ENCODE measurements around the gene CNGB1.
"Not testable (repeated sequence)": the region's sequence is repeated elsewhere in the genome, so short reads cannot be mapped to it uniquely, and the experiment has no call there.

Gene CNGB1

DNA sequence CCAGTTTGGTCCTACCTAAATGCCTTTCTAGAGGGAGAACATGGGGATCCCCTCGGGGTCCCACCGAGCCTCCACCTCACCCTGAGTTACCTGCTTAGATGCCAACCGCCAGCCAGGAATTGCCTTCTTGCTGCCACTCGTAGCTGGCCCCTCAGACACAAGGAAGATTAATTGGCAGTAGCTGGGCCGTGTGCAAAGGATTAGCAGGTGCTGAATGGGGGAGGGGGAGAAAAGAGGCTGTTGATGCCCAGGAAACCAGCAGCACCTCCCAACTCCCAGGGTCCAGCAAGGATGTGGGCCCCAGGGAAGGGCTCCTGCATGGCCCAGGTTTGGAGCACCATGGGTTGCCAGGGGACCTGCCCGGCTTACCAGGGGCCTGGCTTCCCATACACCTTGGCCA, at the start of gene CNGB1:
CNGB1 (minus strand) TSS at position 159 of the 400 bp plus-strand sequence. CDS start 3,842 bp downstream, outside the sequence.
- no peak for DNase-seq

DNA sequence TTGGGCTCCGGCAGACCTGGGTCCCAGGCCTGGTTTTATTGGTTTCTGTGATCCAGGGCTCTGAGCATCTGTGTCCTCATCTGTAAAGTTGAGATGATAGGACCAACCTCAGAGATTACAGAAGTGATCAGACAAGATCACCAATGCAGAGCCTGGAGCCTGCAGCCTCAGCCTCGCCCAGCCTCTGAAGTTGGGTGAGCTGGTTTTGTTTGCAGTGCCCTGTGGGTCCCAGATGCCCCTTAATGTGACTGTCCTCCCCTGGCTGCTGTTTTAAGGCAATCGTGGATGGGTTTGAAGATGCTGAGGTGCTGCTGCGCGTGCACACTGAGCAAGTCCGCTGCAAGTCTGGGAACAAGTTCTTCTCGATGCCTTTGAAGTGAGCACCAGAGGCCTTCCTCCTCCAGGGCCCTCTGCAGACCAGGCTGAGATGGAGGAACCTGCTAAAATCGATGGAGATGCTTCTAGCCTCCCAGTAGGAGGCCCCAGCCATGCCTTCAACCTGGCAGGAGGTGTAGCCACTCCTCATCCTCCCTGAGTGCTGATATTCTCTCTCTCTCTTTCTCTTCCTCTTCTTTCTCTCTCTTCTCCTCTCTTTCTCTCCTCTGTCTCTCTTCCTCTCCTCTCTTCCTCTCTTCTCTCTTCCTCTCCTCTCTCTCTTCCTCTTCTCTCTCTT, 49.1 kb upstream of the CNGB1 start:
- no peak for DNase-seq

GRCh38 chr16:58018803-58019202, 47.9 kb upstream of the CNGB1 start:
- no peak for DNase-seq

- no peak for DNase-seq
These were observed 46.0 kb upstream of the CNGB1 start for GRCh38 chr16:58016840-58017446.

DNA sequence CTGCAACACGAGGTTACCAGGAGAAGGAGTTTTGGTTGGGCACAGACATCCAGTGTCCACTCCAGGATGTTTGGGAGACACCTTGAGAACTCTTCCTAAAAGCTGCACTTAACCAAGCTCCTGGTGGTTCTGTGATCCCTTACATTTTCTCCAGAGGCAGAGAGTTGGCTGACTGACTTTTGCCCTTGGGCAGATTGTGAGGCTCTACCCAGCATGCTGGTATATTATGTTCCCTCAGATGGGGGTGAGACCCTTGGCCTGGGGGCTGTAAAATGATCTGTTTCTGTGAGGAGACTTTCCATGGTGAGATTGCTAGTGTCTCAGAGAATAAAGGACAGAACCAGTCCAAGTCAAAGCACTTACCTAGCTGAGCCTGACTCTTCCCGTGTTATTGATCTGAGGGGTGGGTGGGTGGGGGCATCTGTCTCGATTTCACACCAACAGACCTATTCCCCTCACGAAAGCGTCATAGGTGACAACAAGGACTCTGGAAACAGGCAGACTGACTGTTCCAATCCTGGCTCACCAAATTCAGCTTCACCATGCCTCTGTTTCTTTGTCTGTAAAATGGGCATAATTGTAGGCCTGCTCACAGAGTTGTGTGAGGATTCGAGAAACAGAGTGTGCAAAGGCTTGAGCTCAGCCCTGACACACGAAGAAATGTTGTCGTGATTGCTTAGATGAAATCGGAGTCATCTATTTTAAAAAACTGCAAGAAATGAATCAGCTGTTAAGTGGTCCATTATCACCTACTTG, 42.5 kb upstream of the CNGB1 start:
- no peak for DNase-seq

DNA sequence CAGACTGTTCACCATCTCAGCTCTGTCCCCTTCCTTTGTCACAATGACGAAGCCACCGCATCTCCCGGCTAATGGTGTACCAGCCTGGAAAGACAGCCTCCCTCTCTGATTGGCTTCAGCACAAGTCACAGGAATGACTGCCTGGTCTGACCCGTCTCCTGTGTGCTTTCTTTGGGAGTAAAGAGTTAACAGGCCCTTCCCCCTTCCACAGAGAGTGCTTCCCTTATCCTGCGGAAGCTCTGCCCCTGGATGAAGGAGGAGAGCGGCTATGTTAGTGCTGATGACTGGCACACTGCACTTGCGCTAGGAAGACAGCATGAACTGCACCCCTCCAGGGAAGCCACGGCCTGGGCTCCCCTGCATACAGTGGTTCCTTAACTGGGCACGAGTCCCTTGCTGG, 41.6 kb upstream of the CNGB1 start:
- DNase-seq = no peak

GRCh38 chr16:58011652-58012051, 40.7 kb upstream of the CNGB1 start:
- DNase-seq = no peak

- DNase-seq = no peak
These were observed 40.0 kb upstream of the CNGB1 start for GRCh38 chr16:58010886-58011285.

- no peak for DNase-seq
These were observed 39.0 kb upstream of the CNGB1 start for GRCh38 chr16:58009856-58010416.

DNA sequence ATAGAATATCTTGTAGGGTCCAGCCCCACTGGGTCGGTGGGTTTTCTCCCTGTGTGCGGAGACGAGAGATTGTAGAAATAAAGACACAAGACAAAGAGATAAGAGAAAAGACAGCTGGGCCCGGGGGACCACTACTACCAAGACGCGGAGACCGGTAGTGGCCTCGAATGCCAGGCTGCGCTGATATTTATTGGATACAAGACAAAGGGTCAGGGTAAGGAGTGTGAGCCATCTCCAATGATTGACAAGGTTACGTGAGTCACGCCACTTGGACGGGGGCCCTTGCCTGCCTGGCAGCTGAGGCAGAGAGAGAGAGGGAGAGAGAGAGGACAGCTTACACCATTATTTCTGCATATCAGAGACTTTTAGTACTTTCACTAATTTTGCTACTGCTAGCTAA, 33.8 kb upstream of the CNGB1 start:
- not testable (repeated sequence) for DNase-seq

DNA sequence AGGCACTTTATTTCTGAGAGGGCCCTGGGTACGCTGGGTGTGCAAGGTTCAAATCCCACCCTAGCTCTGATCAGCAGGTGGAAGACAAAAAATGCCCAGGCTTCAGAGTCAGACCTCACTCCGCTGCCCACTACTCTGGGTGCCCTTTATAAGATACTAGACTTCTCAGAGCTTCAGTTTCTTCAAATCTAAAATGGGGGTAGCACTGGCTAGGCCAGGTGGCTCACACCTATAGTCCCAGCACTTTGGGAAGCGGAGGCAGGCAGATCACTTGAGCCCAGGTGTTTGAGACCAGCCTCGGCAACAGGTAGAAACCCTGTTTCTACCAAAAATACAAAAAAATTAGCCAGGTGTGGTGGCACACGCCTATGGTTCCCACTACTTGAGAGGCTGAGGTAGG, 32.0 kb upstream of the CNGB1 start:
- no peak for DNase-seq

DNA sequence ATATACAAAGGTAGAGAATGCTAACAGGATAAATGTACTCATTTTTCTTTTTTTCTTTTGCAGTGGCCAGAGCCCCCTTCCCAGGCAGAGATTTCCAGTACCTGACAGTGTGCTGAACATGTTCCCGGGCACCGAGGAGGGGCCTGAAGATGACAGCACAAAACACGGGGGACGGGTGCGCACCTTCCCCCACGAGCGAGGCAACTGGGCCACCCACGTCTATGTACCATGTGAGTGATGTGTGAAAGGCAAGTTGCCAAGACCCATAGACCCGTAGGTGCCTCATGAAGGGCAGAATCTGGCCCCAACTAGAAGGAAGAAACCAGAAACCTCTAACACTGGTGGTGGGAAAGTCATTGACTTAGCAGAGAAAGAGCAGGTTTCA, 31.5 kb upstream of the CNGB1 start:
- no peak for DNase-seq

- no peak for DNase-seq
These were observed 31.0 kb upstream of the CNGB1 start for GRCh38 chr16:58001781-58002415.

DNA sequence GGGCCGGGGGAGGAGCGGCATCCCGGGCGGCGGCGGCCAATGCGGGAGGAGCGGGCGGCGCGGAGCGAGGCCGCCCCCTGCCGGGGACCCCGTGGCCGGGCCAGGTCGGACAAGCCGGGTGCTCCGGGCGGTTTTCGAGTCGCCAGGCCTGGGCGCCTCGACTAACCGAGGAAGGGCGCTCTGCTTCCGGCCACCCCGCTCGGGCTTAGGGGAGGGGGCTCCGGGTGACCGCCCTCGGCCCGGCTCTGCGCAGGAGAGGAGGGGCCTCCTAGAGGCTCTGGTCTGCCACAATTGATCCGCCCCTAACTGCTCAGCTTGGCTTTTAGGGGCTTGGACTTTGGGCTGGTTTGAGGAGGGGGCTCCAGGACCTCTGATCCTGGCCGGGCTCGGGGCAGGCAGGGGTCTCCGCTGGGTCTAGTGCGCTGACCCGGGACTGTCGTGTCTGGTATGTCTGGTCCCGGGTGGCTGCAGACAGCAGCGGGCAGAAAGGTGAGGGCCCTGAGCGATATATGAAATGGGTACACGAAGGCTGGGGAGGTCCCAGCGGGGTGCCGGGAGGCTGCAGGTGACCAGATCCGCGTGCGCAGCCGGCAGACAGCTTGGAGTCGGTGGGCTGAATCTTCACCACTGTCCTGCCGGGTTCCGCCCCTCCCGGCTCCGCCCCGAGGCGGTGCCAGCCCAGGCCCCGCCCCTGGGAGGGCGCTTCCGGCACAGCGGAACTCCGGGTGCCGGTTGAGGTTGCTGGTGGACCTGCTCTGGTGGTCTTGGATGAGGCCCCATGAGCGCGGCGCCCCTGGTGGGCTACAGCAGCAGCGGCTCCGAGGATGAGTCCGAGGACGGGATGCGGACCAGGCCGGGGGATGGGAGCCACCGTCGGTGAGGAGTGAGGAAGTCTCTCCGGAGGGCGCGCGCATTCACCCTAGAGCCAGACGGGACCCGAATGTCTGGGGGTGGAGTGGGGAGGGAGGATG, 30.1 kb upstream of the CNGB1 start, which contains the start of gene USB1:
USB1 (plus strand) TSS at position 702 of the 971 bp plus-strand sequence; CDS start at position 779, 77 bp downstream.
- peak; percentile 58 to 62 for DNase-seq

- no peak for DNase-seq
These were observed 29.2 kb upstream of the CNGB1 start, which contains the start of gene ZNF319 for GRCh38 chr16:57999971-58000705. ZNF319 (minus strand) TSS chr16:58000672; CDS start chr16:57998265, 2,407 bp downstream.

GRCh38 chr16:57999366-57999970, 28.5 kb upstream of the CNGB1 start:
- peak; percentile 49 to 57 for DNase-seq

DNA sequence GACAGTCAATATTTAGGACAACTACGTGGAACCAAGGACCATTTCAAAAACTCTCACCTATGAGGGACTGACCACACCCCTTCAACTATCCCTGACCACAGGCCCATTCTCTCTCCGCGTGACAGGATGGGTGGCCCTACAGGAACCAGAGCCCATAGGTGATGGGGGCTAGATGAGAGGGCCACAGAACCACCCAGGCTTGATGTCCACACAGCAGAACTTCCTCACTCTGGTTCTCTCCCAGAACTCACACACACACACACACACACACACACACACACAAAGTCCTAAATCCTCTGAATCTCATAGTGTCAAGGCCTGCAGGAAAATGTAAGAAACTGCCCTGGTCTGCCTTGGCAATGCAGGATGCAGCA, 28.1 kb upstream of the CNGB1 start:
- DNase-seq = no peak

- peak; percentile 54 to 67 for DNase-seq
These were observed 27.6 kb upstream of the CNGB1 start for GRCh38 chr16:57998486-57998885.

DNA sequence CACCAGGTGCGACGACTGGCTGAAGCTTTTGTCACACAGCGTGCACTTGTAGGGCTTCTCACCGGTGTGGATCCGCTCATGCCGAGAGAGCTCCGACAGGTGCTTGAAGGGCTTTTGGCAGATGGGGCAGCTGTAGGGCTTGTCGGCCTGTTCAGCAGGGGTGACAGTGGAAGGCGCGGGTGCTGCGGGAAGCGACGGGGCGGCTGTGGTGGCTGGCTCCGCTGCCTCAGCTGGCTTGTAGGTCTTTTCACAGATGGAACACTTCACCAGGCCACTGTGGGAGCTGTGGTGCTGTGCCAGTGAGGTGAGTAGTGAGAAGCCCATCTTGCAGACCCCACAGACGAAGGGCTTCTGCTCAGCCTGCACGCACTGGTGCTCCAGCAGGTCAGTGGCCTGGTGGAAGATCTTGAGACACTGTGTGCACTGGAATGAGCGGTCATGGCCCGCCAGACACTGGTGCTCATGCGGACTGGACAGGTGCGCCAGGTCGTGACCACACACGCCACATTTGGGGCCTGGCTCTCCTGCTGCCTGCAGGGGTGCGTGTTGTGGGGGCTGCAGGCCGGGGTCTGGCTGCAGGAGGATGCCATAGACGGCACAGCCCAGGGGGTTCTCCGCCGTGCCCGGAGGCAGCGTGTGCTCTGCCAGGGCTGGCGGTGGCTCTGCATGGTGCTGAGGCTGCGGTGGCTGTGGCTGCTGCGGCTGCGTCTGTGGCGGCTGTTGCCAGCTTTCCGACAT, 26.8 kb upstream of the CNGB1 start:
- DNase-seq = no peak

DNA sequence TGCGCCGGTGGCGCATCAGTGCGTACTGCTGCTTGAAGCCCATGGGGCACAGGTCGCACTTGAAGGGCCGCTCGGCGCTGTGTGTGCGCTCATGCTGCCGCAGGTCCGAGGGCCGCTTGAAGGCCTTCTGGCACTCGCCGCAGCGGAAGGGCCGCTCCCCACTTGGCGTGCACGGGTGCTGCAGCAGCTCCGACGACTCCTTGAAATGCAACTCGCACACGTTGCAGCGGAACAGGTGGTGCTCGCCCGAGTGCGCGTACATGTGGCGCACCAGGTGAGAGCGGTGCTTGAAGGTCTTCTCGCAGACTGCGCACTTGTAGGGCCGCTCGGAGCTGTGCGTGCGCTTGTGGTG, 26.2 kb upstream of the CNGB1 start:
- DNase-seq = no peak

All from Kasumi-1 (cell line).